ENCODE results near the gene MRRF.
"Not testable (repeated sequence)": the region's sequence is repeated elsewhere in the genome, so short reads cannot be mapped to it uniquely, and the experiment has no call there.

The MRRF gene

GRCh38 chr9:122277285-122277897 lies 12.7 kb downstream of the MRRF start:
- no peak for DNase-seq

- no peak for DNase-seq
Measured at GRCh38 chr9:122281368-122281767, 16.7 kb downstream of the MRRF start.

DNA sequence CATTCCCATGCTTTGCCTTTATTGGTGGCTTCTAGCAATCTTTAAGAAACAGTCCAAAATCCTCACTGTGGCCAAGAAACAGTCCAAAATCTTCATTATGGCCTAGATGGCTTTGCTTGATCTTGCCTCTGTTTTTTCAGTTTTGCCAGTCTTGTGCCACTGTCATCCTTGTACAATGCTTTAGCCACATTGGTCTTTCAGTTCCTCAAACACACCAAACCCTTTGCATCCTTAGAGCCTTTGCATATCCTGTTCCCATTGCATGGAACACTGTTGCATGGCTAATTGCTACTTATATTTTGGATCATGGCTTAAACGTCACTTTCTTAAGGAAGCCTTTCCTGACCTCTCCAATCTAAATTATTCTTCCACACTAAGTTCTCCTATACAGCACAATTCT lies 22.1 kb downstream of the MRRF start:
- no peak for DNase-seq

GRCh38 chr9:122287214-122287720 lies 22.6 kb downstream of the MRRF start:
- no peak for DNase-seq

- no peak for DNase-seq
Measured at GRCh38 chr9:122291458-122291857, 26.8 kb downstream of the MRRF start.

GRCh38 chr9:122294531-122294930 lies 29.8 kb downstream of the MRRF start:
- no peak for DNase-seq

DNA sequence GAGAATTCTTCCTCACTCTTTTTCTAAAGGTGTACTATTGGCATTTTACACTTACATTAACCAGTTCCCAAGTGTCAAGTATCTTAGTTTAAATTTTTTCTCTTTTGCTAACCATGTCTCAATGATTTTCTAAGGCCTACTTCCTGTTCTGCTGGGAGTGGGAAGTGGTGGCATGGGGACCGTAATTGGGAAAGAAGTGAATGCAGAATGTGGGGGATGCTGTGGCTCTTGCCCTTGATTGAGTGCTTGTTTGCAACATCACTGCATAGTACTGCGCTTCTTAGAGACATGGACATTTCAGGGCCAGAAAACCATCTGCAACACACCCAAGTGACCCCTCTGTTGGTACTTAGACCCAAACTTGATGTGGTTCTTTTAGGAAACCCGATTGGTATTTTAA lies 32.8 kb downstream of the MRRF start:
- DNase-seq = no peak

DNA sequence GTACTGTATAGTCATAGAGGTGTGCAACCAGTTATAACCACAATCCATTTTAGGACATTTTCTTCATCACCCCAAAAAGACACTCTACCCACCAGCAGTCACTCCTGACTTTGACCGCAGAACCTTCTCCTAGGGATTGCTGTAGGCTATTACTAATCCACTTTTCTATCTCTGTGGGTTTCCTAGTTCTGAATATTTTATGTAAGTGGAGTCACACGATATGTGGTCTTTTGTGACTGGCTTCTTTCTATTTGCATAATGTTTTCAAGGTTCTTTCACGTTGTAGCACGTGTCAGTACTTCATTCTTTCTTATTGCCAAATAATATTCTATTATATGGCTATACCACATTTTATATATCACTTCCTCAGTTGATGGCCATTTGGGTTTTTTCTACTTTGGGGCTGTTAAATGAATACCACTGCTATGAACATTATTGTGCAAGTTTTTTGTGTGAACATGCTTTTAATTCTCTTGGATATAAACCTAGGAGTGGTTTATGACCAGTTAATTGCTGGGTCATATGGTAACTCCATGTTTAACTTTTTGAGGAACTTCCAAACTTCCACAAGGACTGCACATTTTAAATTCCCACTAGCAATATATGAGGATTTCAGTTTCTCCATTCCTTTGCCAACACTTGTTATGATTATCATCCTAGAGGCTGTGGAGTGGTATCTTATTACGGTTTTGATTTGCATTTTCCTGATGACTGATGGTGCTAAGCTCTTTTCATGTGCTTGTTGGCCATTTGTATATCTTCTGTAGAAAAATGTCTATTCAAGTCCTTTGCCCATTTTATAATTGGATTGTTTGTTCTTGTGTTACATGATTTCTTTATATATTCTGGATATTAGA lies 37.8 kb downstream of the MRRF start:
- no peak for DNase-seq

DNA sequence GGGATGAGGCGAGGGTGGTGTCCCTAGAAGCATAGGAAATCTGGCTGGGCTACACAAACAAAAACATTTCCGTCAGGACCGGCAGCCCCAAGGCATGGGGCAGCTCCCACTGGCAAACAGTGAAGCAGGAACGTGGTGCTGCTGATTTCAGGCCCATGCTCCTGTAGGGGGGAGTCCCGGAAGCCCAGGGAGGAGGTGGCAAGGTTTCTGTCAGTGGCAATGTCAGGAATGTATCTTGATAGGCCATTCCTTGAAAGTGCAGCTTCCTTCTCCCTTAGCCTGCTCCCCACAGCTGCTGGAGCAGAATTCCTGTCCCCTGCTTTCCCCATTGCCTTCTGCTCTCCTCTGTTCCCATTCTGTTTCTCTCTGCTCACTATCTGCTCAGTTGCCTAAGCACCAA lies 42.4 kb downstream of the MRRF start:
- no peak for DNase-seq

DNA sequence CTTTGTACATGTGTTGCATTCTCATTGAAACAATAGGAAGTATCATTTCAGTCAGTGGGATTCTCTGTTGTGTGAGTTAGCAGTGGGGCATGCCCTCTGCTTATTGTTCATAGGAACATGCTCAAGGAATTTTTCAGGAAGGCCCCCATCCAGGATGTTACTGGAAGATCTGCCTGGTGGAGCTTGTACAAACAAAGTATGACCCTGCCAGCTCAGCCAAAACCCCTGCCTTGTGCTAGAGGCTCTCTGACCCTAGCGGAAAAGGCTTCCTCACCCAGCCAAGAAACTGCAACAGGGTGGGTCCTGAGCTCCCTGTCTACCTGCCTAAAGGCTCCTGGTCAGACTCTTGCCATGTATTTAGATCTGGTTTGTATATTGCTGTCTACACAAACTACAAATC lies 43.2 kb downstream of the MRRF start:
- DNase-seq = no peak

GRCh38 chr9:122309861-122310260 lies 45.2 kb downstream of the MRRF start:
- no peak for DNase-seq

- no peak for DNase-seq
Measured at GRCh38 chr9:122314165-122314564, 49.5 kb downstream of the MRRF start.

DNA sequence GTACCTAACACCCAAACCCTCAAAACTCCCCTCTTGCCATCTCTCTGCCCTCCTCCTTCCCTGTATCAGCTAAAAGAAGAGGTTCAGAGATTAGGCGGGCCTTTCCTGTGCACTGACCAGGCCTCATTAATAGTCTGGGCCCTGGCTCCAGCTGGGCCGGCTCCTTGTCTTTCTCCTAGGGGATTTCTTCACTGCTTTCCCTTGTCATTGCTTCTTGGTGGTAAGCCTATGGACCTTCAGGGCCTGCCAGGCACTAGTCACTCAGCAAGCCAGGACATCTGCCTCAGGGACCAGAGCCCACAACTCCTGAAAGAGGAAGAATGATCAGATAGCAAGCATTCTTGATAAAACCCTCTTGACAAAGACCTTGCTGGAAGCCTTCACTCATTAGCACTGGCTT lies 50.9 kb downstream of the MRRF start:
- no peak for DNase-seq

GRCh38 chr9:122318284-122318683 lies 53.6 kb downstream of the MRRF start:
- DNase-seq = no peak

GRCh38 chr9:122320413-122320881 lies 55.8 kb downstream of the MRRF start:
- no peak for DNase-seq

DNA sequence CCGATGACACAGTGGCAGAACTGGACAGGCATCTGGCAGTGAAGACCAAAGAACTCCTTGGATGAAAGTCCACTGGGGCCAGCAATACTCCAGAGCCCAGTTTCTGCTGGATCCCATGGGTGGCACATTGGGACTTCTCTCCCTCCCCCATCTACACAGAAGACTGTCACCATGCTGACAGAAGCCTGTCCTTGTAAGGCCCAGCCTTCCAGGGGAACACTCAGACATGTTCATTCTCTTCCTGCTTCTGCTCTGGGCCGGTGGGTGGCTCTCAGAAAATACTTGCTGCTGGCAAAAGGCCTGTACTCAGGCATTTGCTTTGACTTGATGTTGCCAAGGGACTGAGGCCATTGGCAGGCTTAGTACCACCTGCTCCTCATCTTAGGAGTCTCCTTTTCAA lies 57.9 kb downstream of the MRRF start:
- no peak for DNase-seq

- DNase-seq = not testable (repeated sequence)
Measured at GRCh38 chr9:122324665-122325064, 60.0 kb downstream of the MRRF start.

GRCh38 chr9:122325124-122325523 lies 60.4 kb downstream of the MRRF start:
- DNase-seq = no peak

GRCh38 chr9:122327175-122327574 lies 62.5 kb downstream of the MRRF start:
- no peak for DNase-seq

DNA sequence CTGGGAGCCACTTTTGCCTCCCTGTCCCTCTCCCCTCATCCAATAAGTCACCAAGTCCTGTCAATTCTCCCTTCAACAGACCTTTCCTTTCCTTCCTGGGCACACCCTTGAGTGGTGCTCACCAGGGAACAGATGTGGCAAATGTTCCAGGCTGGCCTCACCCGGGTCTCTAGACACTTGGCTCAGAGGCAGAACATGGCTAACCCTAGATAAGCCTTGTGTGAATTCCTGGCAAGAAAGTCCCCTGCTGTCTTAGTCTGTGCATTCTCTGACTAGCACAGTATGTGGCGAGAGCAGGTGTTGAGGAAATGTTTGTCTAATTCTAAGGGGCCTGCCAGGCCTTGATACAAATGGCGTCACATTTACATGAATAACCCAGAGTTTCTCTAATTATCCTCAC lies 64.9 kb downstream of the MRRF start:
- DNase-seq = no peak

GRCh38 chr9:122330466-122330865 lies 65.8 kb downstream of the MRRF start:
- DNase-seq = not testable (repeated sequence)

- no peak for DNase-seq
Measured at GRCh38 chr9:122331523-122331927, 66.8 kb downstream of the MRRF start.

- DNase-seq = no peak
Measured at GRCh38 chr9:122332083-122332482, 67.4 kb downstream of the MRRF start.

DNA sequence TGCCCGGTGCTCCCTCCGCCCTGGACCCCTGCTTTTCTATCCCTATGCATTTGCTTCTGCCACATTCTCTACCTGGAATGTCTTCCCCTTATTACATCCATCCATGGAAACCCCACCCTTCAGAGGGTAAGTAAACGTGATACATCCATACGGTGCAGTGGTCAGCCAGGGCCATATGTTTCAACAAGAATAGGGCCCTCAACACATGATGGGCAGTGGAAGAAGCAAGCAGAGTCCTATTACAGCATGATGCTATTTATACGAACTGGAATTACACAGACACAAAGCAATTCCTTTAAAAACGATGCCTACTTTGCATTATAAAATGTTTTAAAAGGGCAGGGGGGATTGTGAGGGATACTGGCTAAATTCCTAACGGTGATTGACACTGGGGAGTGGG lies 68.0 kb downstream of the MRRF start:
- DNase-seq = no peak
